DOHH2 (cell line): ENCODE measurements around the gene PDE6B.

Experiments
- CTCF ChIP-seq: fragments of 200-600 bp; sonication (generic); IDR thresholded peaks from one replicate; pipeline ENCODE4 v1.5.1; 2014; ENCODE audit warnings: antibody characterized with exemption, mild to moderate bottlenecking, low read depth, low read length; ENCODE audit not compliant: poor library complexity, severe bottlenecking
- EZH2phosphoT487 ChIP-seq: fragments of 200-600 bp; sonication (generic); IDR thresholded peaks from 2 replicates; pipeline ENCODE4 v1.6.1; 2017; ENCODE audit warnings: borderline replicate concordance, mild to moderate bottlenecking, antibody characterized with exemption, low read length, moderate library complexity, mixed read lengths

GRCh38 chr4:598925-599324 lies 26.4 kb upstream of the PDE6B start:
- TF ChIP-seq CTCF (no peak), EZH2phosphoT487 (no peak)
